ENCODE data around the gene ZFYVE9.

Gene ZFYVE9

DNA sequence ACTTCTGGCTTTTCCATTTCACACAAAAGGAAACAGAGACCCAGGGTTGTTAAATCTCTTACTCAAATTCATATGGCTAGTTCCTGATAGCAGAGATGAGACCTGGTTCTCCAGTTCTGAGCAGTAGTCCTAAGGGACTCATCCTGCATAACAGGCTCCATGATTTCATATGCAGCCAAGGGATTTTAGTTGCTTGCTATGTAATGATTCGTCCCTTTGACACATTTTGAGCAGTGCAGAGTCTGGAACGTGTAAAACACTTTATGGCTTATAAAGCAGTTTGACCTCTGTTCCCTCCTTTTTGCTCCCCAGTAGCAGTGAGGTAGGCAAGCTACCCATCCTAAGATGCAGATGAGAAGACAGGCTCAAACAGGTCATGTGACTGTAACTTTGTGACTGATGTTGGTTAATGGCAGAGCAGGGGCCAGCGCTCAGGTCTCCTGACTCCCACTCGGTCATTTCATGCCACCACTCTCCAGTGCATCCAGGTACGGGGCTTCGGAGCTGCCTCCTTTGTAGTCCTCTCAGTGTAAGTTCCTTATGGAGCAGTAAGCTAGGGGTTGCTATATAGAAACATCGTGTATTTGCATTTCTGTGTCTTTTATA is 199.9 kb downstream of the ZFYVE9 start:
- TF ChIP-seq, protein P1, sequence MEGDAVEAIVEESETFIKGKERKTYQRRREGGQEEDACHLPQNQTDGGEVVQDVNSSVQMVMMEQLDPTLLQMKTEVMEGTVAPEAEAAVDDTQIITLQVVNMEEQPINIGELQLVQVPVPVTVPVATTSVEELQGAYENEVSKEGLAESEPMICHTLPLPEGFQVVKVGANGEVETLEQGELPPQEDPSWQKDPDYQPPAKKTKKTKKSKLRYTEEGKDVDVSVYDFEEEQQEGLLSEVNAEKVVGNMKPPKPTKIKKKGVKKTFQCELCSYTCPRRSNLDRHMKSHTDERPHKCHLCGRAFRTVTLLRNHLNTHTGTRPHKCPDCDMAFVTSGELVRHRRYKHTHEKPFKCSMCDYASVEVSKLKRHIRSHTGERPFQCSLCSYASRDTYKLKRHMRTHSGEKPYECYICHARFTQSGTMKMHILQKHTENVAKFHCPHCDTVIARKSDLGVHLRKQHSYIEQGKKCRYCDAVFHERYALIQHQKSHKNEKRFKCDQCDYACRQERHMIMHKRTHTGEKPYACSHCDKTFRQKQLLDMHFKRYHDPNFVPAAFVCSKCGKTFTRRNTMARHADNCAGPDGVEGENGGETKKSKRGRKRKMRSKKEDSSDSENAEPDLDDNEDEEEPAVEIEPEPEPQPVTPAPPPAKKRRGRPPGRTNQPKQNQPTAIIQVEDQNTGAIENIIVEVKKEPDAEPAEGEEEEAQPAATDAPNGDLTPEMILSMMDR (conservative IDR thresholded peaks at IDR 0.05; ENCODE audit: low read length): no peak
- no peak for DNase-seq (ENCODE audit: low read depth)

DNA sequence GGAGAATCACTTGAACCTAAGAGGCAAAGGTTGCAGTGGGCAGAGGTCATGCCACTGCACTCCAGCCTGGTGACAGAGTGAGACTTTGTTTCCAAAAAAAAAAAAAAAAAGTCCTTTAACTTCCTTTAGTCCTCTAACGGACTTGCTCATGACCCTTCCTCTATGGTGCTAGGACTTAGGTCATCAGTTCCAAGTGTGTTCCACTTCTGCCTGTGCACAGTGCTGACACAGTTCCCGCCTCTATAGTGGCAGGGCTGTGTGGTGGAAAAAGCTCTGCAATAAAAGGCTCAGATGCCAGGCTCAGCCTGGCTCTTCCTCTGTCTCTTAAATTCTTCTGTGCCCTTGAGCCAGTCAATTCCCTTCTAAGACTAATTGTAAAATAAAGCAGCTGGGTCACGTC is 202.1 kb downstream of the ZFYVE9 start:
- TF ChIP-seq, protein P1 (conservative IDR thresholded peaks at IDR 0.05; ENCODE audit: low read length): no peak

More for the DNA sequence above, 199.9 kb downstream of the ZFYVE9 start:
- no peak overlapping the region for H3K4me3 ChIP-seq (ENCODE audit: low read length)

DNA sequence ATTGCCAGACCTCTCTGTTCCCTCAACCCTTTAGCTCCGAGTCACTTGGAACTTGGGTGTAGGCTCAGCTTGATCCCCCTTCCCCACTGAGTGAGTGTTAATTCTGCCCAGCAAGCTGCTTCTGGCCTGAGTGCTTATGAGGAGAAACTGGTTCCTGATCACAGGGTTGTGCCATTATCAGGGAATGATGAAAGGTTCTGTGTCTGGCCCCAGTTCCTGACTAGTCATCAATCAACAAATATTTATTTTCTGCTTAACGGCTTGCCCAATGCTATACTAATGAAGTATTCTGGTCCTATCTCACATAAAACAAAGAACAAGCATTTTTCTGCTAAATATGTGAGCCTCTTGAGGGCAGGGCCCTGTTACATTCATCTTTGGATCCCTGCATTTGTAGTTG is 203.4 kb downstream of the ZFYVE9 start:
- TF ChIP-seq, protein P1 (conservative IDR thresholded peaks at IDR 0.05; ENCODE audit: low read length): no peak
- no peak overlapping the region for H3K4me3 ChIP-seq (ENCODE audit: low read length)
- no peak for DNase-seq (ENCODE audit: low read depth)

More for the DNA sequence above, 202.1 kb downstream of the ZFYVE9 start:
- no peak overlapping the region for H3K4me3 ChIP-seq (ENCODE audit: low read length)
- no peak for DNase-seq (ENCODE audit: low read depth)

DNA sequence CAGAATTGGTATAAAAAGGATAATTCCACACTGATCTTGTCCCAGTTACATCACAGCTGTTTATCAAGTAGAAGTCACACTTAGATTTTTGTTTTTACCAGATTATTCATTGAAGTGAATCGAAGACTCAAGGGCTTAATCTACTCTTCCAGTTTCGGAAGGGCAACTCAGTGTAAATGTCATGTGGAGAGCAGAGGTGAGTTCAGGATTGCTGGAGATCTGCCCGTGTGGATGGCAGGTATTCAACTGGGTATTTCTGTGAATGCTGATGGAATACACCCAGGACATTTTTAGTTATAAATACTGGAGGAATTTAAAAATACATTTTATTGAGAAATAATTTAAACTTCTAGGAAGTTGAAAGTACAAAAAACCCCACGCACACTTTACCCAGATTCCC is 204.8 kb downstream of the ZFYVE9 start:
- TF ChIP-seq, protein P1 (conservative IDR thresholded peaks at IDR 0.05; ENCODE audit: low read length): no peak
- no peak for DNase-seq (ENCODE audit: low read depth)
- H3K4me3 ChIP-seq (ENCODE audit: low read length): no peak overlapping the region

DNA sequence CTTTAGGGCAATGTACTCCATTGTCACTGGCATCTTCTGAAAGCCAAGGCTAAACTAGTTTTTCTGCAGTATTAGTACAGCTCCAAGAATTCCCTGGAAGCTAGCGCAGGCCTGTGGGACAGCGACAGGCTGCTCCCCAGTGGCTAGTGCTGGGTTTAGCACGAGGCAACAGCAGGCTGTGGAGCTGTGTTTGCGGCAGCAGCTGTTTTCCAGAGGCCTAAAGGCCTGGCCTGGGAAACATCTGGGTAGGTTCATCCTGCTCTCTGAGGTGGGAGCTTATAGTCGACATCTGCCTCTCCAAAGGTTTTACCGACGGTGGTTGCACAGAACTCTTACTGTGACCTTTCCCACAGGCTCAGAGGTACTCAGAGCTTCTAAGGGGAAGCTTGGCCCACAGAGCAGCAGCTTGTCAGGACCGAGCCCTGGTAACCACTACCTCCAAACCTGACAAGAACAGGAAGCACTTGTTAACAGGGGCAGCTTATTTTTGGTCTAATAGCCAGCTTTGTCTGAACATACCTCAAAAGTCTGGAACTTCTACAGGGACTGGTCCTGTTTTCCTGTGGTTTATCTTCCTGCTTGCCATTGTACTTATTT is 206.9 kb downstream of the ZFYVE9 start:
- TF ChIP-seq, protein P1 (conservative IDR thresholded peaks at IDR 0.05; ENCODE audit: low read length): peak; percentile 42
- DNase-seq (ENCODE audit: low read depth): peak; percentile 40
- H3K4me3 ChIP-seq (ENCODE audit: low read length): no peak overlapping the region

DNA sequence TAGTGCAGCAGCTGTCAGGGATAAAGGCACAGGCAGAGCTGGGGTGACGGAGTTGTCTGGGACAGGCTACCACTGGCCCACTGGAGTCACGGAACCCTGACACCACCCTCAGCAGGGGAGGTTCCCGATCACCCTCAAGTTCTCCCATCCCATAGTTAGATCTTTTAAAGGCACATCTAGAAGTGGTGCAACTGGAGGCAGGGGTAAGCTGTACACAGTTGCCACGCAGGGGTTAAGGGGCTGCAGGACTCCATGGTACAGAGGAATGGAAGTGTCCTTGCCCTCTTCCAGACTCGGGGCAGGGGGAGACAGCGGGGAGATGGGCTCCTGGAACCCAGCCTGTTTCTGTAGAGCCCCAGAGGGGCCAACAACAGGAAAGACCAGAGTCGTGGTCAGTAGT is 210.8 kb downstream of the ZFYVE9 start:
- H3K4me3 ChIP-seq (ENCODE audit: low read length): no peak overlapping the region
- no peak for DNase-seq (ENCODE audit: low read depth)
- TF ChIP-seq, protein P1 (conservative IDR thresholded peaks at IDR 0.05; ENCODE audit: low read length): no peak

DNA sequence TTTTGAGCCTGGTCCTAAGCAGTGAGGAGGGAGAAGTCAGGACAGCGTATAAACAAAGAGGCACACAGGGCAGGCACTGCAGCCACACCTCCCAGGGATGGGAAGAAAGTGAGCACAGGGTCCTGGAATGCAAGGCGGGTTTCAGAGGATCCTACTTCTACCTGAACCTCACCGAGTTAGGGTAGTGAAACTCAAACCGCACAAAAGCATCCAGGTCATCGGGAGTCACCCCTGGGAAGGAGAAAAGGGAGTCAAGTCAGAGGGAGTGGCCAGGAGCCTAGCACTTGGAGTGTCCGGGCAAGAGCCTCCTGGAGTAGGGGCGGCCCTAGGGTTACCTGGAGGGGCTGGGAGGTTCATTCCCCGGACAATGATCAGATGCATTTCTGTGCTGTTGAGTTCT is 213.5 kb downstream of the ZFYVE9 start:
- DNase-seq (ENCODE audit: low read depth): no peak
- no peak overlapping the region for H3K4me3 ChIP-seq (ENCODE audit: low read length)
- TF ChIP-seq, protein P1 (conservative IDR thresholded peaks at IDR 0.05; ENCODE audit: low read length): no peak

Measured in AG10803 (cell line).